HCT116 (cell line): Measurements from ENCODE around the gene AFP. TPM values are rescaled to one million over a fixed set of nuclear protein-coding genes. Genes with fewer than 3 reads are reported as not detected.

Experiments used
- ATAC-seq: fragments of 200-7000 bp; cut with Tn5 transposase; 2 replicates; pipeline ENCODE4 v1.9.1; 2020; ENCODE audit warnings: mild to moderate bottlenecking, moderate library complexity
- BruUV-seq: library from RNA; stranded (reverse); fragments of 400-500 nt; replicated peaks from 2 replicates; lab custom pipeline; 2021; lab: Mats Ljungman, UMichigan
- CTCF ChIA-PET: fragments of 300-600 bp; sonication (Branson Sonifier 250); formaldehyde crosslinking; loops from one replicate; lab custom pipeline; 2021; ENCODE audit warnings: antibody characterized with exemption; lab: Charles Lee
- POLR2A ChIA-PET: fragments of 300-600, 350-600 bp; sonication (Branson Sonifier 250); formaldehyde crosslinking; loops from one replicate; lab custom pipeline; 2021; ENCODE audit warnings: antibody characterized with exemption; lab: Charles Lee
- RAD21 ChIA-PET, 2 experiments: fragments of 300-600 bp; sonication (Branson Sonifier 250); formaldehyde crosslinking; loops; one replicate each; lab custom pipeline; 2023; ENCODE audit warnings: low total read pairs in 2 of 2; ENCODE audit not compliant: uncharacterized antibody in 2 of 2, unreplicated experiment in 2 of 2, low non-redundant PET in 1 of 2; lab: Charles Lee
- DNase-seq: peaks from one replicate; pipeline ENCODE4 v3.0.0-alpha.2; 2010; ENCODE audit warnings: low read depth, low spot score
- H2AFZ ChIP-seq: fragments of 200-600 bp; shearing (Covaris generic), sonication (generic); 2 replicates; pipeline ENCODE4 v1.6.1; 2017; ENCODE audit warnings: low read depth, mixed run types, mixed read lengths, antibody characterized with exemption, low read length; ENCODE audit not compliant: poor library complexity, severe bottlenecking
- H3K27ac ChIP-seq: 2 replicates; pipeline ENCODE4 v1.5.1; 2012; ENCODE audit warnings: low read depth, low read length
- H3K27me3 ChIP-seq: fragments of 200-600 bp; sonication (generic); 2 replicates; pipeline ENCODE4 v1.6.1; 2016; ENCODE audit warnings: mixed run types, low read length, mixed read lengths; ENCODE audit not compliant: insufficient read depth
- H3K36me3 ChIP-seq, 2 experiments: fragments of 200-500 bp in 1 of 2; fragments of 200-600 bp in 1 of 2; sonication (Bioruptor generic) in 1 of 2; sonication (generic) in 1 of 2; 2 replicates each; pipeline versions ENCODE4 v1.5.1 to v1.6.1; 2014 to 2016; ENCODE audit warnings: low read length in 2 of 2, inconsistent platforms in 1 of 2, mixed read lengths in 1 of 2, mixed run types in 1 of 2; ENCODE audit not compliant: insufficient read depth in 2 of 2, control insufficient read depth in 1 of 2
- H3K4me1 ChIP-seq, 2 experiments: fragments of 200-600 bp in 1 of 2; sonication (generic) in 1 of 2; 2 replicates each; pipeline versions ENCODE4 v1.5.1 to v1.6.1; 2012 to 2017; ENCODE audit warnings: low read length in 2 of 2, inconsistent platforms in 1 of 2, mild to moderate bottlenecking in 1 of 2, mixed read lengths in 1 of 2, mixed run types in 1 of 2, moderate library complexity in 1 of 2; ENCODE audit not compliant: insufficient read depth in 2 of 2, control insufficient read depth in 1 of 2
- H3K4me2 ChIP-seq: fragments of 200-600 bp; sonication (generic); 2 replicates; pipeline ENCODE4 v1.6.1; 2017; ENCODE audit warnings: mixed run types, low read length, mixed read lengths
- H3K4me3 ChIP-seq, 2 experiments: fragments of 200-600 bp in 1 of 2; sonication (generic) in 1 of 2; replicated peaks in 1 of 2; 2 replicates each; pipeline ENCODE4 v1.5.1; 2011 to 2016; ENCODE audit warnings: low read length in 2 of 2, control low read depth in 1 of 2, low read depth in 1 of 2, mild to moderate bottlenecking in 1 of 2, mixed read lengths in 1 of 2, mixed run types in 1 of 2
- H3K79me2 ChIP-seq: fragments of 200-600 bp; sonication (generic); 2 replicates; pipeline ENCODE4 v1.6.1; 2017; ENCODE audit warnings: mild to moderate bottlenecking, mixed run types, low read length, moderate library complexity, mixed read lengths; ENCODE audit not compliant: insufficient read depth
- H3K9ac ChIP-seq: fragments of 200-600 bp; sonication (generic); 2 replicates; pipeline ENCODE4 v1.6.1; 2016; ENCODE audit warnings: low read length, mixed read lengths
- H3K9me2 ChIP-seq: fragments of 200-600 bp; sonication (generic), shearing (Covaris generic); 2 replicates; pipeline ENCODE4 v1.6.1; 2017; ENCODE audit warnings: mixed run types, mild to moderate bottlenecking, moderate library complexity; ENCODE audit not compliant: insufficient read depth
- H3K9me3 ChIP-seq, 2 experiments: fragments of 200-500 bp in 1 of 2; fragments of 200-600 bp in 1 of 2; sonication (Bioruptor generic) in 1 of 2; sonication (generic) in 1 of 2; 2 replicates each; pipeline ENCODE4 v1.6.1; 2014 to 2017; ENCODE audit warnings: low read length in 2 of 2, mixed read lengths in 2 of 2, inconsistent platforms in 1 of 2, low read depth in 1 of 2, mild to moderate bottlenecking in 1 of 2, mixed run types in 1 of 2, moderate library complexity in 1 of 2; ENCODE audit not compliant: control insufficient read depth in 1 of 2, insufficient read depth in 1 of 2
- H4K20me1 ChIP-seq: fragments of 200-600 bp; sonication (generic), shearing (Covaris generic); 2 replicates; pipeline ENCODE4 v1.6.1; 2017; ENCODE audit warnings: mixed run types, mild to moderate bottlenecking, moderate library complexity; ENCODE audit not compliant: insufficient read depth
- CBX3 ChIP-seq: IDR thresholded peaks from 2 replicates; pipeline ENCODE4 v1.6.1; 2012; ENCODE audit warnings: low read depth
- EZH2 ChIP-seq: fragments of 200-600 bp; sonication (generic); IDR thresholded peaks from 2 replicates; pipeline ENCODE4 v1.6.1; 2017; ENCODE audit warnings: antibody characterized with exemption, mixed run types
- FOSL1 ChIP-seq: IDR thresholded peaks from 2 replicates; pipeline ENCODE4 v1.6.1; 2012; ENCODE audit warnings: low read depth
- JUND ChIP-seq: IDR thresholded peaks from 2 replicates; pipeline ENCODE4 v1.6.1; 2012
- POLR2A ChIP-seq: IDR thresholded peaks from 2 replicates; pipeline ENCODE4 v1.7.0; 2011; ENCODE audit warnings: borderline replicate concordance; ENCODE audit not compliant: insufficient read depth, insufficient read length; ENCODE audit errors: extremely low read depth
- POLR2AphosphoS5 ChIP-seq: IDR thresholded peaks from 2 replicates; pipeline ENCODE4 v1.6.1; 2011; ENCODE audit warnings: mild to moderate bottlenecking, low read depth, low read length, moderate library complexity
- SIN3A ChIP-seq: IDR thresholded peaks from 2 replicates; pipeline ENCODE4 v1.6.1; 2012; ENCODE audit warnings: low read depth
- SP1 ChIP-seq: IDR thresholded peaks from 2 replicates; pipeline ENCODE4 v1.6.1; 2012; ENCODE audit warnings: low read depth
- ZNF274 ChIP-seq: fragments of 200-500 bp; sonication (Bioruptor generic); IDR thresholded peaks from 2 replicates; pipeline ENCODE4 v1.6.1; 2014; ENCODE audit warnings: mild to moderate bottlenecking, low read depth, low read length, inconsistent platforms
- intact Hi-C: fragments of 100-400 bp; cut with micrococcal nuclease; formaldehyde crosslinking; loops from 2 replicates; pipeline ENCODE4 v1.10.0; 2022
- total RNA-seq: library from RNA; stranded (reverse); gene quantifications from one replicate; pipeline ENCODE4 v1.2.1, GENCODE V29; 2021; ENCODE audit not compliant: unreplicated experiment
- TF ChIP-seq, protein P1 (sequence below): IDR thresholded peaks from 2 replicates; pipeline ENCODE4 v1.6.1; 2012; ENCODE audit warnings: low read depth
- TF ChIP-seq, protein P2 (sequence below): IDR thresholded peaks from 2 replicates; pipeline ENCODE4 v1.6.1; 2012
- TF ChIP-seq, protein P3 (sequence below): IDR thresholded peaks from 2 replicates; pipeline ENCODE4 v1.6.1; 2012
- TF ChIP-seq, protein P4 (sequence below): IDR thresholded peaks from 2 replicates; pipeline ENCODE4 v1.6.1; 2011; ENCODE audit warnings: mild to moderate bottlenecking, low read length, moderate library complexity; ENCODE audit not compliant: insufficient replicate concordance; ENCODE audit errors: extremely low read depth

Gene AFP
- total RNA-seq, 1 experiment from 2014 or later, result 1.6 TPM

DNA sequence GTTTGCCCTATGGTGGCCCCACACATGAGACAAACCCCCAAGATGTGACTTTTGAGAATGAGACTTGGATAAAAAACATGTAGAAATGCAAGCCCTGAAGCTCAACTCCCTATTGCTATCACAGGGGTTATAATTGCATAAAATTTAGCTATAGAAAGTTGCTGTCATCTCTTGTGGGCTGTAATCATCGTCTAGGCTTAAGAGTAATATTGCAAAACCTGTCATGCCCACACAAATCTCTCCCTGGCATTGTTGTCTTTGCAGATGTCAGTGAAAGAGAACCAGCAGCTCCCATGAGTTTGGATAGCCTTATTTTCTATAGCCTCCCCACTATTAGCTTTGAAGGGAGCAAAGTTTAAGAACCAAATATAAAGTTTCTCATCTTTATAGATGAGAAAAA lies 17.3 kb upstream of the AFP start:
- H3K27ac ChIP-seq, result no peak overlapping the region
- intact Hi-C loops, result no loop called here

More for the DNA sequence above, 17.3 kb upstream of the AFP start:
- H3K9me2 ChIP-seq, result no peaks in the 10 kb centered on the region
- no peak for DNase-seq
- no peaks in the 10 kb centered on the region for H3K36me3 ChIP-seq
- H3K4me1 ChIP-seq, result no peaks in the 10 kb centered on the region
- no peaks in the 10 kb centered on the region for H3K27me3 ChIP-seq
- no peak overlapping the region for H3K9ac ChIP-seq
- no TSS peak for BruUV-seq
- H4K20me1 ChIP-seq, result no peaks in the 10 kb centered on the region
- TF ChIP-seq CBX3, result no peak
- no peak for TF ChIP-seq SP1
- TF ChIP-seq EZH2, result no peak
- TF ChIP-seq, protein P1, sequence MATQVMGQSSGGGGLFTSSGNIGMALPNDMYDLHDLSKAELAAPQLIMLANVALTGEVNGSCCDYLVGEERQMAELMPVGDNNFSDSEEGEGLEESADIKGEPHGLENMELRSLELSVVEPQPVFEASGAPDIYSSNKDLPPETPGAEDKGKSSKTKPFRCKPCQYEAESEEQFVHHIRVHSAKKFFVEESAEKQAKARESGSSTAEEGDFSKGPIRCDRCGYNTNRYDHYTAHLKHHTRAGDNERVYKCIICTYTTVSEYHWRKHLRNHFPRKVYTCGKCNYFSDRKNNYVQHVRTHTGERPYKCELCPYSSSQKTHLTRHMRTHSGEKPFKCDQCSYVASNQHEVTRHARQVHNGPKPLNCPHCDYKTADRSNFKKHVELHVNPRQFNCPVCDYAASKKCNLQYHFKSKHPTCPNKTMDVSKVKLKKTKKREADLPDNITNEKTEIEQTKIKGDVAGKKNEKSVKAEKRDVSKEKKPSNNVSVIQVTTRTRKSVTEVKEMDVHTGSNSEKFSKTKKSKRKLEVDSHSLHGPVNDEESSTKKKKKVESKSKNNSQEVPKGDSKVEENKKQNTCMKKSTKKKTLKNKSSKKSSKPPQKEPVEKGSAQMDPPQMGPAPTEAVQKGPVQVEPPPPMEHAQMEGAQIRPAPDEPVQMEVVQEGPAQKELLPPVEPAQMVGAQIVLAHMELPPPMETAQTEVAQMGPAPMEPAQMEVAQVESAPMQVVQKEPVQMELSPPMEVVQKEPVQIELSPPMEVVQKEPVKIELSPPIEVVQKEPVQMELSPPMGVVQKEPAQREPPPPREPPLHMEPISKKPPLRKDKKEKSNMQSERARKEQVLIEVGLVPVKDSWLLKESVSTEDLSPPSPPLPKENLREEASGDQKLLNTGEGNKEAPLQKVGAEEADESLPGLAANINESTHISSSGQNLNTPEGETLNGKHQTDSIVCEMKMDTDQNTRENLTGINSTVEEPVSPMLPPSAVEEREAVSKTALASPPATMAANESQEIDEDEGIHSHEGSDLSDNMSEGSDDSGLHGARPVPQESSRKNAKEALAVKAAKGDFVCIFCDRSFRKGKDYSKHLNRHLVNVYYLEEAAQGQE, result no peak
- no peak for TF ChIP-seq ZNF274
- no peak for TF ChIP-seq JUND
- no peak for TF ChIP-seq SIN3A
- TF ChIP-seq, protein P2, sequence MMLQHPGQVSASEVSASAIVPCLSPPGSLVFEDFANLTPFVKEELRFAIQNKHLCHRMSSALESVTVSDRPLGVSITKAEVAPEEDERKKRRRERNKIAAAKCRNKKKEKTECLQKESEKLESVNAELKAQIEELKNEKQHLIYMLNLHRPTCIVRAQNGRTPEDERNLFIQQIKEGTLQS, result no peak
- no peak for TF ChIP-seq POLR2AphosphoS5
- TF ChIP-seq, protein P3, sequence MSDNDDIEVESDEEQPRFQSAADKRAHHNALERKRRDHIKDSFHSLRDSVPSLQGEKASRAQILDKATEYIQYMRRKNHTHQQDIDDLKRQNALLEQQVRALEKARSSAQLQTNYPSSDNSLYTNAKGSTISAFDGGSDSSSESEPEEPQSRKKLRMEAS, result no peak
- TF ChIP-seq, protein P4, sequence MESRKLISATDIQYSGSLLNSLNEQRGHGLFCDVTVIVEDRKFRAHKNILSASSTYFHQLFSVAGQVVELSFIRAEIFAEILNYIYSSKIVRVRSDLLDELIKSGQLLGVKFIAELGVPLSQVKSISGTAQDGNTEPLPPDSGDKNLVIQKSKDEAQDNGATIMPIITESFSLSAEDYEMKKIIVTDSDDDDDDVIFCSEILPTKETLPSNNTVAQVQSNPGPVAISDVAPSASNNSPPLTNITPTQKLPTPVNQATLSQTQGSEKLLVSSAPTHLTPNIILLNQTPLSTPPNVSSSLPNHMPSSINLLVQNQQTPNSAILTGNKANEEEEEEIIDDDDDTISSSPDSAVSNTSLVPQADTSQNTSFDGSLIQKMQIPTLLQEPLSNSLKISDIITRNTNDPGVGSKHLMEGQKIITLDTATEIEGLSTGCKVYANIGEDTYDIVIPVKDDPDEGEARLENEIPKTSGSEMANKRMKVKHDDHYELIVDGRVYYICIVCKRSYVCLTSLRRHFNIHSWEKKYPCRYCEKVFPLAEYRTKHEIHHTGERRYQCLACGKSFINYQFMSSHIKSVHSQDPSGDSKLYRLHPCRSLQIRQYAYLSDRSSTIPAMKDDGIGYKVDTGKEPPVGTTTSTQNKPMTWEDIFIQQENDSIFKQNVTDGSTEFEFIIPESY, result no peak
- no peak for TF ChIP-seq FOSL1
- no peak for TF ChIP-seq POLR2A
- TF ChIP-seq, all 23 proteins: peak for 0
- no peaks in the 10 kb centered on the region for H3K9me3 ChIP-seq
- no peak overlapping the region for H3K4me3 ChIP-seq
- H3K4me2 ChIP-seq, result no peak overlapping the region
- no peak overlapping the region for H2AFZ ChIP-seq
- H3K79me2 ChIP-seq, result no peaks in the 10 kb centered on the region
- RAD21 ChIA-PET, result no interaction called here
- CTCF ChIA-PET, result no interaction called here
- POLR2A ChIA-PET, result no interaction called here
- no peak for ATAC-seq
